SU-DHL-6 (cell line): Measurements from ENCODE around the gene LEMD3.

Experiments
- H2AFZ ChIP-seq: fragments of 200-600 bp; sonication (generic); 2 replicates; pipeline ENCODE4 v1.6.1; 2014; ENCODE audit warnings: low read depth, mild to moderate bottlenecking, moderate library complexity, mixed read lengths, antibody characterized with exemption, low read length; ENCODE audit not compliant: severe bottlenecking
- H3F3A ChIP-seq: fragments of 200-600 bp; shearing (Covaris generic); 2 replicates; pipeline ENCODE4 v1.6.0; 2016; ENCODE audit warnings: antibody characterized with exemption, mild to moderate bottlenecking; ENCODE audit not compliant: insufficient read depth
- H3K27ac ChIP-seq: fragments of 200-600 bp; sonication (generic); 2 replicates; pipeline ENCODE4 v1.5.1; 2016; ENCODE audit warnings: low read depth, mild to moderate bottlenecking, low read length, moderate library complexity, mixed read lengths
- H3K27me3 ChIP-seq: fragments of 200-600 bp; sonication (generic), shearing (Covaris generic); 2 replicates; pipeline ENCODE4 v1.6.0; 2014; ENCODE audit warnings: mild to moderate bottlenecking, low read length
- H3K36me3 ChIP-seq: fragments of 200-600 bp; sonication (generic); 2 replicates; pipeline ENCODE4 v1.6.1; 2014; ENCODE audit warnings: mild to moderate bottlenecking, low read length, mixed read lengths
- H3K4me2 ChIP-seq: fragments of 300-600, 200-600 bp; shearing (Covaris generic), sonication (generic); 2 replicates; pipeline ENCODE4 v1.6.0; 2014; ENCODE audit warnings: low read length, low read depth, mild to moderate bottlenecking; ENCODE audit not compliant: poor library complexity, severe bottlenecking
- H3K4me3 ChIP-seq: fragments of 200-600 bp; sonication (generic); 2 replicates; pipeline ENCODE4 v1.5.1; 2014; ENCODE audit warnings: antibody characterized with exemption, low read length, mild to moderate bottlenecking, mixed read lengths; ENCODE audit not compliant: insufficient read depth, poor library complexity, severe bottlenecking
- H3K79me2 ChIP-seq: fragments of 200-600 bp; sonication (generic); 2 replicates; pipeline ENCODE4 v1.6.1; 2014; ENCODE audit warnings: mild to moderate bottlenecking, low read length, moderate library complexity; ENCODE audit not compliant: insufficient read depth
- H3K9ac ChIP-seq: fragments of 200-600 bp; sonication (generic); 2 replicates; pipeline ENCODE4 v1.7.0; 2014; ENCODE audit warnings: mild to moderate bottlenecking, low read length
- H3K9me2 ChIP-seq: fragments of 200-600 bp; sonication (generic); replicated peaks from 2 replicates; pipeline ENCODE4 v1.6.1; 2014; ENCODE audit warnings: low read length; ENCODE audit not compliant: insufficient read depth
- H3K9me3 ChIP-seq: fragments of 200-600 bp; sonication (generic); 2 replicates; pipeline ENCODE4 v1.6.1; 2014; ENCODE audit warnings: low read length, mixed read lengths; ENCODE audit not compliant: insufficient read depth
- H4K20me1 ChIP-seq: fragments of 200-600 bp; sonication (generic); 2 replicates; pipeline ENCODE4 v1.6.1; 2014; ENCODE audit warnings: low read depth, mild to moderate bottlenecking, antibody characterized with exemption, low read length, moderate library complexity, mixed read lengths
- EZH2phosphoT487 ChIP-seq: fragments of 200-600 bp; sonication (generic), shearing (Covaris generic); conservative IDR thresholded peaks from 2 replicates; pipeline ENCODE4 v1.6.1; 2018; ENCODE audit warnings: mild to moderate bottlenecking, antibody characterized with exemption, low read length, moderate library complexity, mixed read lengths
- TF ChIP-seq, protein P1 (sequence below): fragments of 200-600 bp; sonication (generic); IDR thresholded peaks from one replicate; pipeline ENCODE4 v1.5.1; 2017; ENCODE audit warnings: antibody characterized with exemption, mild to moderate bottlenecking, low read length, moderate library complexity; ENCODE audit not compliant: insufficient read depth, poor library complexity, severe bottlenecking

Gene LEMD3

DNA sequence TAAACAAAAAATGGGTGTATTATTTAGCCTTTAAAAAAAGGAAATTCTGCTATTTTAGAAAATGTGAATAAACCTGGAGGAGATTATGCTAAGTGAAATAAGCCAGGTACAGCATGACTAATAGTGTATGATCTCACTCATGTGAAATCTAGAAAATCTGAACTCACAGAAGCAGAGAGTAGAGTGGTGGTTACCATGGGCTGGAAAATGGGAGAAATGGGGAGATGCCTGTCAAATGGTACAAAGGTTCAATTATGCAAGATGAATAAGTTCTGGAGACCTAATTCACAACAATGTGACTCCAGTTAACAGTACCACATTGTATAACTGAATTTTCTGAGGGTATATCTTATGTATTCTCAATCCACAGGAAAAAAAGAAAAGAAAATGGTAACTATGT lies 17.4 kb upstream of the LEMD3 start:
- Histone ChIP-seq H3K9me2 (no peaks in the 10 kb centered on the region), H3K4me3 (no peak overlapping the region), H3K9me3 (no peaks in the 10 kb centered on the region), H3K27me3 (no peaks in the 10 kb centered on the region), H3K36me3 (no peaks in the 10 kb centered on the region), H3K27ac (no peak overlapping the region), H3F3A (0 out of 2 replicates have a peak, but pooled peaks cover 5% of the 10 kb centered on the region), H3K9ac (no peak overlapping the region), H3K79me2 (no peaks in the 10 kb centered on the region), H3K4me2 (no peak overlapping the region), H4K20me1 (no peaks in the 10 kb centered on the region), H2AFZ (no peak overlapping the region)
- TF ChIP-seq, protein P1, sequence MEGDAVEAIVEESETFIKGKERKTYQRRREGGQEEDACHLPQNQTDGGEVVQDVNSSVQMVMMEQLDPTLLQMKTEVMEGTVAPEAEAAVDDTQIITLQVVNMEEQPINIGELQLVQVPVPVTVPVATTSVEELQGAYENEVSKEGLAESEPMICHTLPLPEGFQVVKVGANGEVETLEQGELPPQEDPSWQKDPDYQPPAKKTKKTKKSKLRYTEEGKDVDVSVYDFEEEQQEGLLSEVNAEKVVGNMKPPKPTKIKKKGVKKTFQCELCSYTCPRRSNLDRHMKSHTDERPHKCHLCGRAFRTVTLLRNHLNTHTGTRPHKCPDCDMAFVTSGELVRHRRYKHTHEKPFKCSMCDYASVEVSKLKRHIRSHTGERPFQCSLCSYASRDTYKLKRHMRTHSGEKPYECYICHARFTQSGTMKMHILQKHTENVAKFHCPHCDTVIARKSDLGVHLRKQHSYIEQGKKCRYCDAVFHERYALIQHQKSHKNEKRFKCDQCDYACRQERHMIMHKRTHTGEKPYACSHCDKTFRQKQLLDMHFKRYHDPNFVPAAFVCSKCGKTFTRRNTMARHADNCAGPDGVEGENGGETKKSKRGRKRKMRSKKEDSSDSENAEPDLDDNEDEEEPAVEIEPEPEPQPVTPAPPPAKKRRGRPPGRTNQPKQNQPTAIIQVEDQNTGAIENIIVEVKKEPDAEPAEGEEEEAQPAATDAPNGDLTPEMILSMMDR: no peak
- no peak for TF ChIP-seq EZH2phosphoT487

DNA sequence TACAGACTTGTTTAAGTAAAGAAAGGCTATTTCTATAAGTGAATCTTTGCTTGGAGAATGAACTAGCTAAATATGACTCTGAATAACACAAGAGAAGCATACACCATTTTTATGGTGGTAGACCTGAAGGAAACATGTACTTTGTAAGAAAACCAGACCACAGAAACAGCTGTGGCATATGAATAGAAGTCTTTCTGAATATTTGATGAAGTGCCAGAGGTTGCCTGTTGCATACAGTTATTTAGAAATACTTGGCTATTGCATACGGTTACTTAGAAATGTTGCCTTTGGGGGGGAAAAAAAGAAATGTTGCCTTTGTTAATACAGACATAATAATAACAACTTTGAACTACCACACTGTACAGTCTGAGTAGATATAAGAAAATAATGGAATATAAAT lies 16.8 kb upstream of the LEMD3 start:
- Histone ChIP-seq H2AFZ (no peak overlapping the region), H3K27me3 (no peaks in the 10 kb centered on the region), H3K79me2 (no peaks in the 10 kb centered on the region), H3K9me3 (no peaks in the 10 kb centered on the region), H4K20me1 (no peaks in the 10 kb centered on the region), H3K9ac (no peak overlapping the region), H3K9me2 (no peaks in the 10 kb centered on the region), H3K27ac (no peak overlapping the region), H3K4me3 (no peak overlapping the region), H3F3A (0 out of 2 replicates have a peak, but pooled peaks cover 5% of the 10 kb centered on the region), H3K36me3 (no peaks in the 10 kb centered on the region), H3K4me2 (no peak overlapping the region)
- no peak for TF ChIP-seq EZH2phosphoT487
- TF ChIP-seq, protein P1: no peak

DNA sequence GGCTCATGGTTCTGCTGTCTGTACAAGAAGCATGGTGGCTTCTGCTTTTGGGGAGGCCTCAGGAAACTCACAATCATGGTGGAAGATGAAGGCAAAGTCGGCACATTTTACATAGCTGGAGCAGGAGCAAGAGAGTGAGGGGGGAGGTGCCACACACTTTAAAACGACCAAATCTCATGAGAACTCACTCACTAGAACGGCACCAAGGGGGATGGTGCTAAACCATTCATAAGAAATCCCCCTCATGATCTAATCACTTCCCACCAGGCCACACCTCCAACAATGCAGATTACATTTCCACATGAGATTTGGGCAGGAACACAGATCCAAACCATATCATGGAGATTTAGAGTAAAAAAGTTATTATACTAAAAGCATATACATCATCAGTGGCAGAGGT lies 13.6 kb upstream of the LEMD3 start:
- Histone ChIP-seq H3F3A (0 out of 2 replicates have a peak, but pooled peaks cover 5% of the 10 kb centered on the region), H3K4me3 (no peak overlapping the region), H3K27ac (peak overlapping the region; percentile 54; the same call in 1 of the 2 replicates), H3K4me2 (peak overlapping the region; percentile 60), H3K36me3 (no peaks in the 10 kb centered on the region), H3K9me3 (no peaks in the 10 kb centered on the region), H3K27me3 (no peaks in the 10 kb centered on the region), H4K20me1 (no peaks in the 10 kb centered on the region), H3K9ac (0 out of 2 replicates have a peak overlapping the region, but pooled peaks have one; percentile 23), H3K79me2 (no peaks in the 10 kb centered on the region), H2AFZ (peak overlapping the region; percentile 85), H3K9me2 (no peaks in the 10 kb centered on the region)
- TF ChIP-seq, protein P1: no peak
- no peak for TF ChIP-seq EZH2phosphoT487
